Fibroblast of lung (primary cell): ENCODE data around the gene CFAP45. TPM values are rescaled to one million over a fixed set of nuclear protein-coding genes. Genes with fewer than 3 reads are reported as not detected.

Experiments
- DNase-seq, 2 donors: peaks; one replicate each; pipeline versions ENCODE4 v3.0.0 to v3.0.0-alpha.2; 2010; ENCODE audit warnings: low read depth in 2 of 2
- H2AFZ ChIP-seq: 2 replicates; pipeline ENCODE4 v1.5.1; 2012; ENCODE audit warnings: low read length, control low read depth, inconsistent platforms
- H3K27ac ChIP-seq: 2 replicates; pipeline ENCODE4 v1.5.1; 2011; ENCODE audit warnings: low read length, control low read depth; ENCODE audit not compliant: insufficient read depth
- H3K27me3 ChIP-seq: 2 replicates; pipeline ENCODE4 v1.5.1; 2011; ENCODE audit warnings: mild to moderate bottlenecking, low read length; ENCODE audit not compliant: control insufficient read depth, insufficient read depth
- H3K36me3 ChIP-seq: 2 replicates; pipeline ENCODE4 v1.5.1; 2011; ENCODE audit warnings: low read length; ENCODE audit not compliant: control insufficient read depth, insufficient read depth
- H3K4me1 ChIP-seq: 2 replicates; pipeline ENCODE4 v1.5.1; 2011; ENCODE audit warnings: low read length; ENCODE audit not compliant: control insufficient read depth, insufficient read depth; ENCODE audit errors: extremely low read depth
- H3K4me2 ChIP-seq: 2 replicates; pipeline ENCODE4 v1.5.1; 2011; ENCODE audit warnings: low read length, control low read depth; ENCODE audit not compliant: insufficient read depth; ENCODE audit errors: extremely low read depth
- H3K4me3 ChIP-seq, 4 experiments: fragments of 200-600 bp in 1 of 4; sonication (generic) in 1 of 4; replicated peaks in 1 of 4; 2 replicates each; pipeline ENCODE4 v1.5.1; 2011 to 2016; ENCODE audit warnings: low read length in 4 of 4, low read depth in 3 of 4, mild to moderate bottlenecking in 3 of 4, control low read depth in 2 of 4, inconsistent platforms in 1 of 4, mixed read lengths in 1 of 4; ENCODE audit not compliant: insufficient read depth in 1 of 4; ENCODE audit errors: control extremely low read depth in 1 of 4
- H3K79me2 ChIP-seq: 2 replicates; pipeline ENCODE4 v1.5.1; 2012; ENCODE audit warnings: mild to moderate bottlenecking, low read length, inconsistent platforms; ENCODE audit not compliant: control insufficient read depth, insufficient read depth
- H3K9ac ChIP-seq: 2 replicates; pipeline ENCODE4 v1.5.1; 2011; ENCODE audit warnings: mild to moderate bottlenecking, low read length, control low read depth; ENCODE audit not compliant: insufficient read depth
- H3K9me3 ChIP-seq: 2 replicates; pipeline ENCODE4 v1.5.1; 2012; ENCODE audit warnings: low read depth, low read length; ENCODE audit not compliant: control insufficient read depth, insufficient read depth
- H4K20me1 ChIP-seq: 2 replicates; pipeline ENCODE4 v1.5.1; 2011; ENCODE audit warnings: low read length; ENCODE audit not compliant: control insufficient read depth, insufficient read depth; ENCODE audit errors: extremely low read depth
- EZH2 ChIP-seq: IDR thresholded peaks from 2 replicates; pipeline ENCODE4 v1.5.1; 2012; ENCODE audit warnings: low read length, control low read depth, mild to moderate bottlenecking; ENCODE audit errors: missing control alignments
- polyA plus RNA-seq, 2 donors: library from polyadenylated mRNA; depleted of rRNA in 1 of 2; stranded (reverse) in 1 of 2; unstranded in 1 of 2; fragments of >200 nt; gene quantifications; 2 replicates each; pipeline ENCODE4 v1.2.1, GENCODE V29; 2011 to 2012; ENCODE audit warnings: missing spikeins in 1 of 2
- total RNA-seq: library from RNA; depleted of rRNA; stranded (reverse); fragments of >200 nt; gene quantifications from 2 replicates; pipeline ENCODE4 v1.2.1, GENCODE V29; 2014
- TF ChIP-seq, protein P1 (sequence below), 2 donors: IDR thresholded peaks in 1 of 2; conservative IDR thresholded peaks in 1 of 2; 1 replicate in 1 of 2; 2 replicates in 1 of 2; pipeline ENCODE4 v1.5.1; 2011 to 2012; ENCODE audit warnings: low read length in 2 of 2, control low read depth in 1 of 2, inconsistent platforms in 1 of 2, low read depth in 1 of 2, mild to moderate bottlenecking in 1 of 2

The CFAP45 gene
- total and polyA plus RNA-seq, 2 donors (not counting 1 experiment from before 2014, with no cell fraction given): 1.2 to 1.5 TPM

DNA sequence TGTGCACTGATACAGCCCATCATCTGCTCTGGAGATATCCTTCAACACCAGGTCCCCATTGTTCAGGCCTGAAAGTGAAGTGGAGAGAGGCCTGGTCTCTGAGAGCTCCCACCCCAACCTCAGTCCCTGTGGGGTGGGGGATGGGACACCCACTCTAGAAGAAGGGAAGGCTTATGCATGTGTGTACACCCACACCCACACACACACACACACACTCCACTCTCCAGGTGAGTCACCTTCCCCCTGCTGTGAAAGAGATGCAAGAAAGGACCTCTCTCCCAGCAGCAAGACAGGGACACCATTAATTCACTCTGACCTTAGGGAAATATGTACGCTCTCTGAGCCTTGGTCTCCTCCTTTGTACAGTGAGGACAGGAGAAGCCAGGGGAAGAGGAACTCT lies 43.4 kb downstream of the CFAP45 start:
- TF ChIP-seq, protein P1, sequence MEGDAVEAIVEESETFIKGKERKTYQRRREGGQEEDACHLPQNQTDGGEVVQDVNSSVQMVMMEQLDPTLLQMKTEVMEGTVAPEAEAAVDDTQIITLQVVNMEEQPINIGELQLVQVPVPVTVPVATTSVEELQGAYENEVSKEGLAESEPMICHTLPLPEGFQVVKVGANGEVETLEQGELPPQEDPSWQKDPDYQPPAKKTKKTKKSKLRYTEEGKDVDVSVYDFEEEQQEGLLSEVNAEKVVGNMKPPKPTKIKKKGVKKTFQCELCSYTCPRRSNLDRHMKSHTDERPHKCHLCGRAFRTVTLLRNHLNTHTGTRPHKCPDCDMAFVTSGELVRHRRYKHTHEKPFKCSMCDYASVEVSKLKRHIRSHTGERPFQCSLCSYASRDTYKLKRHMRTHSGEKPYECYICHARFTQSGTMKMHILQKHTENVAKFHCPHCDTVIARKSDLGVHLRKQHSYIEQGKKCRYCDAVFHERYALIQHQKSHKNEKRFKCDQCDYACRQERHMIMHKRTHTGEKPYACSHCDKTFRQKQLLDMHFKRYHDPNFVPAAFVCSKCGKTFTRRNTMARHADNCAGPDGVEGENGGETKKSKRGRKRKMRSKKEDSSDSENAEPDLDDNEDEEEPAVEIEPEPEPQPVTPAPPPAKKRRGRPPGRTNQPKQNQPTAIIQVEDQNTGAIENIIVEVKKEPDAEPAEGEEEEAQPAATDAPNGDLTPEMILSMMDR (conservative IDR thresholded peaks at IDR 0.05 in 1 of 2, IDR thresholded peaks at IDR 0.05 in 1 of 2; ENCODE audit: low read depth in 1 of 2, low read length in 2 of 2): no peak
- TF ChIP-seq EZH2: no peak
- no peaks in the 10 kb centered on the region for H3K9me3 ChIP-seq
- H3K27ac ChIP-seq: no peak overlapping the region
- H3K4me1 ChIP-seq: peaks cover 7% of the 10 kb centered on the region
- H4K20me1 ChIP-seq: no peaks in the 10 kb centered on the region
- H3K36me3 ChIP-seq: no peaks in the 10 kb centered on the region
- no peaks in the 10 kb centered on the region for H3K27me3 ChIP-seq
- H3K4me2 ChIP-seq: no peak overlapping the region
- no peak overlapping the region for H3K4me3 ChIP-seq
- DNase-seq: no peak
- H2AFZ ChIP-seq: no peak overlapping the region
- H3K9ac ChIP-seq: no peak overlapping the region
- H3K79me2 ChIP-seq: no peaks in the 10 kb centered on the region

DNA sequence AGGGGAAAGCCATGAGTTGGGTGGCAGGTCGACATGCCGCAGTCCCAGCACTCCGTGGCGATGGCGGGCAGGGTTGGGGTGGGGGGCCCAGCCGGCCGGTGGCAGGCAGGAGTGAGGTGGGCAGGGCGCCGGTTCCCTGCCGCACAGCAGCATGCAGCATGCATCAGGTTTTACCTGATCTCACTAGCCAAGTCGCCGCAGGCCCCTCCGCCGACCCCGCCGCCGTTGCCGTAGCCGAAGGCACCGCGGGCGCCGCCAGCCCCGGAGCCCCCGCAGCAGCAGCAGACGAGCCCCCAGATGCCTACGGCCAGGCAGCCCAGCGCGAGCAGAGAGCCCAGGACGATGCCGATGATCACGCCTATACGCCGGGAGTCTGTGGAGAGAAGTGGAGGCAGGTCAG lies 44.3 kb downstream of the CFAP45 start:
- Histone ChIP-seq H3K79me2 (no peaks in the 10 kb centered on the region), H3K9me3 (no peaks in the 10 kb centered on the region), H3K9ac (no peak overlapping the region), H2AFZ (no peak overlapping the region), H3K27ac (no peak overlapping the region), H4K20me1 (no peaks in the 10 kb centered on the region), H3K36me3 (no peaks in the 10 kb centered on the region), H3K4me1 (peaks cover 7% of the 10 kb centered on the region), H3K27me3 (no peaks in the 10 kb centered on the region), H3K4me3 (peak overlapping the region in 1 of 4 experiments; percentile 79), H3K4me2 (no peak overlapping the region)
- no peak for DNase-seq
- TF ChIP-seq, protein P1 (conservative IDR thresholded peaks at IDR 0.05 in 1 of 2, IDR thresholded peaks at IDR 0.05 in 1 of 2; ENCODE audit: low read depth in 1 of 2, low read length in 2 of 2): no peak
- TF ChIP-seq EZH2: no peak

DNA sequence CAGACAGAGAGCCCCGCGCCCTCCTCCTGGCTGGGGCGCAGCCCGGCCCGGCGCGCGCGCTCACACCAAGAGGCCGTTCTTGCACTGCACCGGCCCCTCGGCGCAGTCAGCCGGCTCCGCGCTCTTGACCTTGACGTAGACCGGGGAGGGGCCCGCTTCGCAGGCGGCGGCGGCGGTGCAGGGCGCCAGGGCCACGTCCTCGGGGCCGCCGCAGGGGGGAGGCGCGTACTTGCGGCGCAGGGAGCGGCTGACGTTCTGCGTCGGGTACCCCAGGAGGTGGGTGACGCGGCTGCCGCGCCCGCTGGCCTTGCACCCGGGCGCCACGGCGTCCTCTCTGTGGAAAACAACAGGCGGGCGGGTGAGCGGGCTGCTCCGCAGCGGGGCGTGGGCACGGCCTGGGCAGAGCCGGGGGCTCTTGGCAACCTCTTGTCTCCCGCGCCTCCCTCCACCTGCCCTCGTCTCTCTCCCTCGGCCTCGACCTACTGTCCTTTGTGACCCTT lies 45.2 kb downstream of the CFAP45 start:
- H3K9ac ChIP-seq: peak overlapping the region; percentile 75
- H3K36me3 ChIP-seq: no peaks in the 10 kb centered on the region
- H3K79me2 ChIP-seq: no peaks in the 10 kb centered on the region
- no peaks in the 10 kb centered on the region for H3K9me3 ChIP-seq
- TF ChIP-seq, protein P1 (conservative IDR thresholded peaks at IDR 0.05 in 1 of 2, IDR thresholded peaks at IDR 0.05 in 1 of 2; ENCODE audit: low read depth in 1 of 2, low read length in 2 of 2): no peak
- no peak for TF ChIP-seq EZH2
- H3K4me1 ChIP-seq: peaks cover 7% of the 10 kb centered on the region
- no peaks in the 10 kb centered on the region for H3K27me3 ChIP-seq
- peak overlapping the region; percentile 75 for H2AFZ ChIP-seq
- peak overlapping the region; percentile 79 for H3K27ac ChIP-seq
- H3K4me2 ChIP-seq: peak overlapping the region; percentile 90
- H3K4me3 ChIP-seq: peak overlapping the region; percentile 40 to 79 (median 56)
- peak; percentile 86 to 89 for DNase-seq
- H4K20me1 ChIP-seq: no peaks in the 10 kb centered on the region
